MV-4-11 (cell line): Measurements from ENCODE around the gene SSBP3.
"Not testable (repeated sequence)": the region's sequence is repeated elsewhere in the genome, so short reads cannot be mapped to it uniquely, and the experiment has no call there.

Source experiments
- DNase-seq: peaks from one replicate; lab custom pipeline; 2025; lab: John Stamatoyannopoulos, UW

Gene SSBP3

GRCh38 chr1:54406339-54407153 lies at the start of gene SSBP3:
TSS of gene SSBP3 (minus strand) at chr1:54406394.
- DNase-seq, result peak; percentile 80

GRCh38 chr1:54453509-54453908 lies 47.3 kb upstream of the SSBP3 start:
- DNase-seq, result no peak

GRCh38 chr1:54453022-54453421 lies 46.8 kb upstream of the SSBP3 start:
- no peak for DNase-seq

- DNase-seq, result not testable (repeated sequence)
Measured at GRCh38 chr1:54449431-54449830, 43.2 kb upstream of the SSBP3 start.

GRCh38 chr1:54448801-54449200 lies 42.6 kb upstream of the SSBP3 start:
- DNase-seq, result not testable (repeated sequence)

GRCh38 chr1:54447081-54447480 lies 40.9 kb upstream of the SSBP3 start:
- not testable (repeated sequence) for DNase-seq

- DNase-seq, result no peak
Measured at GRCh38 chr1:54442185-54442584, 36.0 kb upstream of the SSBP3 start.

GRCh38 chr1:54439550-54440223 lies 33.5 kb upstream of the SSBP3 start:
- no peak for DNase-seq

GRCh38 chr1:54437783-54438182 lies 31.6 kb upstream of the SSBP3 start:
- DNase-seq, result no peak

- no peak for DNase-seq
Measured at GRCh38 chr1:54436826-54437225, 30.6 kb upstream of the SSBP3 start.

GRCh38 chr1:54429838-54430237 lies 23.6 kb upstream of the SSBP3 start:
- no peak for DNase-seq

- DNase-seq, result no peak
Measured at GRCh38 chr1:54428837-54429518, 22.8 kb upstream of the SSBP3 start.

- DNase-seq, result no peak
Measured at GRCh38 chr1:54425152-54425584, 19.0 kb upstream of the SSBP3 start.

- DNase-seq, result no peak
Measured at GRCh38 chr1:54424398-54424797, 18.2 kb upstream of the SSBP3 start.

GRCh38 chr1:54421101-54421504 lies 14.9 kb upstream of the SSBP3 start:
- DNase-seq, result no peak

GRCh38 chr1:54418598-54418997 lies 12.4 kb upstream of the SSBP3 start:
- not testable (repeated sequence) for DNase-seq

- peak; percentile 88 for DNase-seq
Measured at GRCh38 chr1:54417123-54417522, 10.9 kb upstream of the SSBP3 start.

- no peak for DNase-seq
Measured at GRCh38 chr1:54416435-54416834, 10.2 kb upstream of the SSBP3 start.

- no peak for DNase-seq
Measured at GRCh38 chr1:54415991-54416390, 9.8 kb upstream of the SSBP3 start.

- no peak for DNase-seq
Measured at GRCh38 chr1:54415533-54415932, 9.3 kb upstream of the SSBP3 start.

- no peak for DNase-seq
Measured at GRCh38 chr1:54413732-54414131, 7.5 kb upstream of the SSBP3 start.

GRCh38 chr1:54413295-54413694 lies 7.1 kb upstream of the SSBP3 start:
- no peak for DNase-seq

GRCh38 chr1:54410359-54410758 lies 4.2 kb upstream of the SSBP3 start:
- DNase-seq, result no peak
